Measurements from ENCODE around the gene GTF3C5. TPM values are rescaled to one million over a fixed set of nuclear protein-coding genes. Genes with fewer than 3 reads are reported as not detected.

The GTF3C5 gene
- total RNA-seq, 2 experiments from 2014 or later, result 49.0 to 52.4 TPM

GRCh38 chr9:133004091-133004998 is 26.5 kb upstream of the GTF3C5 start:
- Histone ChIP-seq H3K27me3 (ENCODE audit: control insufficient read depth in 1 of 2, insufficient read depth in 2 of 2, low read length in 2 of 2) (peaks cover 18 to 43% of the 10 kb centered on the region in 2 experiments), H3K4me1 (ENCODE audit: insufficient read depth, low read length) (no peaks in the 10 kb centered on the region), H3K27ac (ENCODE audit: low read depth in 1 of 2, low read length in 2 of 2) (no peak overlapping the region), H3K4me3 (ENCODE audit: low read length) (no peak overlapping the region), H3K9me3 (ENCODE audit: control insufficient read depth in 1 of 2, insufficient read depth in 1 of 2, low read length in 2 of 2) (peaks cover 0 to 16% of the 10 kb centered on the region in 2 experiments), H3K36me3 (ENCODE audit: insufficient read depth, low read length) (no peaks in the 10 kb centered on the region)
- TF ChIP-seq CTCF (IDR thresholded peaks at IDR 0.05), result no peak
- intact Hi-C loops (cut with DNase I, micrococcal nuclease), result no loop called here
- no peak for ATAC-seq (ENCODE audit: poor library complexity)
- no peak for DNase-seq
- H3K9me3 Mint-ChIP-seq, result no peaks in the 10 kb centered on the region
- no peaks in the 10 kb centered on the region for H3K36me3 Mint-ChIP-seq (ENCODE audit: low read depth)
- CTCF ChIA-PET, result no interaction called here
- no peak overlapping the region for H3K4me3 Mint-ChIP-seq
- POLR2A ChIA-PET, result no interaction called here
- no peaks in the 10 kb centered on the region for H3K4me1 Mint-ChIP-seq (ENCODE audit: low read depth)
- no peak overlapping the region for H3K27ac Mint-ChIP-seq
- peaks cover 72% of the 10 kb centered on the region for H3K27me3 Mint-ChIP-seq

- Mint-ChIP-seq H3K27ac (no peak overlapping the region), H3K9me3 (no peaks in the 10 kb centered on the region), H3K4me3 (no peak overlapping the region), H3K4me1 (ENCODE audit: low read depth) (no peaks in the 10 kb centered on the region), H3K27me3 (peaks cover 69% of the 10 kb centered on the region), H3K36me3 (ENCODE audit: low read depth) (no peaks in the 10 kb centered on the region)
- H3K4me1 ChIP-seq (ENCODE audit: insufficient read depth, low read length), result no peaks in the 10 kb centered on the region
- H3K27me3 ChIP-seq (ENCODE audit: control insufficient read depth in 1 of 2, insufficient read depth in 2 of 2, low read length in 2 of 2), result peaks cover 18 to 43% of the 10 kb centered on the region in 2 experiments
- ATAC-seq (ENCODE audit: poor library complexity), result no peak
- intact Hi-C loops (cut with DNase I, micrococcal nuclease), result no loop called here
- DNase-seq, result no peak
- ChIA-PET CTCF (no interaction called here), POLR2A (no interaction called here)
- no peak overlapping the region for H3K27ac ChIP-seq (ENCODE audit: low read depth in 1 of 2, low read length in 2 of 2)
- no peaks in the 10 kb centered on the region for H3K36me3 ChIP-seq (ENCODE audit: insufficient read depth, low read length)
- peaks cover 0 to 16% of the 10 kb centered on the region in 2 experiments for H3K9me3 ChIP-seq (ENCODE audit: control insufficient read depth in 1 of 2, insufficient read depth in 1 of 2, low read length in 2 of 2)
- TF ChIP-seq CTCF (IDR thresholded peaks at IDR 0.05), result no peak
- H3K4me3 ChIP-seq (ENCODE audit: low read length), result no peak overlapping the region
These were observed 25.6 kb upstream of the GTF3C5 start for GRCh38 chr9:133004999-133005760.

DNA sequence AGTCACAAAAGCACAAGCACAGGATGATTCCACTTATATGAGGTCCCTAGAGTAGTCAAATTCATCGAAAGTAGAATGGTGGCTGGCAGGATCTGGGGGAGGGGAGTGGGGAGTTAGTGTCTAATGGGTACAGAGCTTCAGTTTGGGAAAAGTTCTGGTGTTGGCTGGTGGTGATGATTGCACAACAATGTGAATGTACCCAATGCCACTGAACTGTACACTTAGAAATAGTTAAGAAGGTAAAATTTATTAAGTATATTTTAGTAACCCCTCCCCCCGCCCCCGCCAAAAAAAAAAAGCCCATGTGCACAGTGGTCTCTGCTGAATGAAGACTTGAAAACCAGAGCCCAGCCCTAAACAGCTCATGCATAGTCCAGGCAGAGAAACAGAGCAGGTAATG is 24.8 kb upstream of the GTF3C5 start:
- H3K4me1 Mint-ChIP-seq (ENCODE audit: low read depth), result no peaks in the 10 kb centered on the region
- H3K27me3 ChIP-seq (ENCODE audit: control insufficient read depth in 1 of 2, insufficient read depth in 2 of 2, low read length in 2 of 2), result peaks cover 16 to 43% of the 10 kb centered on the region in 2 experiments
- no peaks in the 10 kb centered on the region for H3K36me3 ChIP-seq (ENCODE audit: insufficient read depth, low read length)
- intact Hi-C loops (cut with DNase I, micrococcal nuclease), result no loop called here
- H3K4me1 ChIP-seq (ENCODE audit: insufficient read depth, low read length), result no peaks in the 10 kb centered on the region
- CTCF ChIA-PET, result no interaction called here
- POLR2A ChIA-PET, result no interaction called here
- no peaks in the 10 kb centered on the region for H3K36me3 Mint-ChIP-seq (ENCODE audit: low read depth)
- peaks cover 0 to 16% of the 10 kb centered on the region in 2 experiments for H3K9me3 ChIP-seq (ENCODE audit: control insufficient read depth in 1 of 2, insufficient read depth in 1 of 2, low read length in 2 of 2)
- DNase-seq (no peak), ATAC-seq (ENCODE audit: poor library complexity) (no peak)
- H3K4me3 Mint-ChIP-seq, result no peak overlapping the region
- H3K9me3 Mint-ChIP-seq, result no peaks in the 10 kb centered on the region
- peaks cover 62% of the 10 kb centered on the region for H3K27me3 Mint-ChIP-seq
- H3K27ac Mint-ChIP-seq, result no peak overlapping the region
- H3K4me3 ChIP-seq (ENCODE audit: low read length), result no peak overlapping the region
- no peak overlapping the region for H3K27ac ChIP-seq (ENCODE audit: low read depth in 1 of 2, low read length in 2 of 2)
- TF ChIP-seq CTCF (IDR thresholded peaks at IDR 0.05), result no peak
